Skeletal muscle cell (primary cell): ENCODE measurements around the gene FLT4.

Experiments used
- DNase-seq: peaks from one replicate; pipeline ENCODE4 v3.0.0-alpha.2; 2010; ENCODE audit warnings: low read depth
- H3K4me3 ChIP-seq: 2 replicates; pipeline ENCODE4 v1.5.1; 2011; ENCODE audit warnings: low read depth, mild to moderate bottlenecking, control low read depth, low read length, moderate library complexity

The FLT4 gene

GRCh38 chr5:180568914-180569313 lies 80.5 kb downstream of the FLT4 start:
- no peak for DNase-seq
- no peak overlapping the region for H3K4me3 ChIP-seq

- DNase-seq = no peak
- no peak overlapping the region for H3K4me3 ChIP-seq
These were observed 85.4 kb downstream of the FLT4 start for GRCh38 chr5:180563994-180564393.

GRCh38 chr5:180558232-180558631 lies 91.2 kb downstream of the FLT4 start:
- no peak overlapping the region for H3K4me3 ChIP-seq
- DNase-seq = no peak

- H3K4me3 ChIP-seq = no peak overlapping the region
- no peak for DNase-seq
These were observed 92.1 kb downstream of the FLT4 start for GRCh38 chr5:180557217-180557809.

GRCh38 chr5:180555168-180555921 lies 94.1 kb downstream of the FLT4 start:
- no peak overlapping the region for H3K4me3 ChIP-seq
- DNase-seq = no peak

- no peak overlapping the region for H3K4me3 ChIP-seq
- no peak for DNase-seq
These were observed 95.9 kb downstream of the FLT4 start for GRCh38 chr5:180553530-180553929.
